ENCODE measurements around the gene SP2. TPM values are rescaled to one million over a fixed set of nuclear protein-coding genes. Genes with fewer than 3 reads are reported as not detected.
A peak's percentile ranks its signal among the peaks of the same experiment; 100 is the strongest.

The SP2 gene
- total and polyA plus RNA-seq, 2 of the 13 experiments (the other 11 are each of a cell fraction or from before 2014, with no cell fraction given): 1.4 to 4.8 TPM

DNA sequence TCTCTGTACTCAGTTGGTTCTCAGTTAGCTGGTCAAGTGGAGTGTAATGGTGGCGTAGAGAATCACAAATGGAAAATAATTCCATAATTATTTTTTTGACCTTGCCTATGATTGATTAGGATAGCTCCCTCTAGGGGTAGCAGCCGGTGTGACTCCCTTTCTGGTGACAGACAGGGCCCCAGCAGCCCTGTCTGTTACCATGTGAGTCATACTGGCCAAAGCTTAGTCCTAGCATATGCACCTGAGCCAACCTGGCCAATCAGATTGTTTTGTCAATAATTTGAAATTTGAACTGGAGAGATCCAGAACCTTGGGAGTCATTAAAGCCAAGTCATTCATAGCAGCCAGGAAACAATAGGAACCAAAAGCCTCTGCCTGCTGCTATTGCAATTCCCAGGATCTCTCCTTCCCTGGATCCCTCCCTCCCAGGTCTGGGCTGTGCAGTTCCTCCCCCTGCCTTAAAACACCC, 50.9 kb downstream of the SP2 start (continued):
- TF ChIP-seq CREB1 (IDR thresholded peaks at IDR 0.05): peak; percentile 62
- peak; percentile 72 for TF ChIP-seq CREB1 (CRISPR knock-in tag; IDR thresholded peaks at IDR 0.05)
- peak; percentile 70; the same call in 1 of the 2 replicates for TF ChIP-seq ATF3 (CRISPR knock-in tag; IDR thresholded peaks at IDR 0.05)
- TF ChIP-seq SAP130 (CRISPR knock-in tag; IDR thresholded peaks at IDR 0.05; ENCODE audit: low read depth): peak; percentile 92
- peak; percentile 54; the same call in 1 of the 2 replicates for TF ChIP-seq CSRNP1 (CRISPR knock-in tag; IDR thresholded peaks at IDR 0.05)
- no peak for TF ChIP-seq ZSCAN31 (CRISPR knock-in tag; IDR thresholded peaks at IDR 0.05; ENCODE audit: low read depth)
- 0 out of 2 replicates have a peak, but pooled peaks have one; percentile 3 for TF ChIP-seq ZNF354B (CRISPR knock-in tag; IDR thresholded peaks at IDR 0.05)
- peak; percentile 64; the same call in 1 of the 2 replicates for TF ChIP-seq RFX5 (IDR thresholded peaks at IDR 0.05; ENCODE audit: low read depth, low read length)
- TF ChIP-seq RARG (CRISPR knock-in tag; IDR thresholded peaks at IDR 0.05; ENCODE audit: low read depth): no peak
- peak; percentile 74; the same call in 1 of the 3 replicates for TF ChIP-seq MXI1 (IDR thresholded peaks at IDR 0.05; ENCODE audit: borderline replicate concordance, low read depth, low read length)
- TF ChIP-seq ZEB1 (IDR thresholded peaks at IDR 0.05; ENCODE audit: insufficient replicate concordance, low read depth): peak; percentile 58
- TF ChIP-seq TGIF2 (CRISPR knock-in tag; IDR thresholded peaks at IDR 0.05): peak; percentile 65; the same call in 1 of the 2 replicates
- TF ChIP-seq HBP1 (CRISPR knock-in tag; IDR thresholded peaks at IDR 0.05; ENCODE audit: low read depth): peak; percentile 99
- TF ChIP-seq STAG1 (CRISPR knock-in tag; IDR thresholded peaks at IDR 0.05): peak; percentile 17; the same call in 1 of the 2 replicates
- TF ChIP-seq BRD4 (CRISPR knock-in tag; IDR thresholded peaks at IDR 0.05): no peak
- 0 out of 2 replicates have a peak, but pooled peaks have one; percentile 3 for TF ChIP-seq SNAPC5 (CRISPR knock-in tag; IDR thresholded peaks at IDR 0.05; ENCODE audit: borderline replicate concordance)
- TF ChIP-seq NFYC (CRISPR knock-in tag; IDR thresholded peaks at IDR 0.05): peak; percentile 83
- no peak for TF ChIP-seq ZNF883 (CRISPR knock-in tag; IDR thresholded peaks at IDR 0.05; ENCODE audit: not compliant biosample characterization)
- TF ChIP-seq GATAD2A (CRISPR knock-in tag; IDR thresholded peaks at IDR 0.05): peak; percentile 38; the same call in 1 of the 2 replicates
- 0 out of 2 replicates have a peak, but pooled peaks have one; percentile 21 for TF ChIP-seq ZNF44 (CRISPR knock-in tag; IDR thresholded peaks at IDR 0.05)
- TF ChIP-seq RXRB (CRISPR knock-in tag; IDR thresholded peaks at IDR 0.05; ENCODE audit: borderline replicate concordance): peak; percentile 44; the same call in 1 of the 2 replicates
- TF ChIP-seq, protein P1, sequence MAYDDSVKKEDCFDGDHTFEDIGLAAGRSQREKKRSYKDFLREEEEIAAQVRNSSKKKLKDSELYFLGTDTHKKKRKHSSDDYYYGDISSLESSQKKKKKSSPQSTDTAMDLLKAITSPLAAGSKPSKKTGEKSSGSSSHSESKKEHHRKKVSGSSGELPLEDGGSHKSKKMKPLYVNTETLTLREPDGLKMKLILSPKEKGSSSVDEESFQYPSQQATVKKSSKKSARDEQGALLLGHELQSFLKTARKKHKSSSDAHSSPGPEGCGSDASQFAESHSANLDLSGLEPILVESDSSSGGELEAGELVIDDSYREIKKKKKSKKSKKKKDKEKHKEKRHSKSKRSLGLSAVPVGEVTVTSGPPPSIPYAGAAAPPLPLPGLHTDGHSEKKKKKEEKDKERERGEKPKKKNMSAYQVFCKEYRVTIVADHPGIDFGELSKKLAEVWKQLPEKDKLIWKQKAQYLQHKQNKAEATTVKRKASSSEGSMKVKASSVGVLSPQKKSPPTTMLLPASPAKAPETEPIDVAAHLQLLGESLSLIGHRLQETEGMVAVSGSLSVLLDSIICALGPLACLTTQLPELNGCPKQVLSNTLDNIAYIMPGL (CRISPR knock-in tag; IDR thresholded peaks at IDR 0.05; ENCODE audit: borderline replicate concordance in 1 of 2, low read depth in 1 of 2): peak in 1 of 2 experiments; percentile 70; a peak in 1 of 4 replicates
- TF ChIP-seq RFXAP (CRISPR knock-in tag; IDR thresholded peaks at IDR 0.05; ENCODE audit: borderline replicate concordance): peak; percentile 46; the same call in 1 of the 2 replicates

Data from HepG2 (cell line).